CD4-positive, alpha-beta memory T cell (primary cell): ENCODE measurements around the gene CRACR2B. TPM values are rescaled to one million over a fixed set of nuclear protein-coding genes. Genes with fewer than 3 reads are reported as not detected.

Experiments used
- CTCF ChIA-PET: fragments of 350-600 bp; sonication (Branson Sonifier 250); formaldehyde crosslinking; loops from one replicate; lab custom pipeline; 2021; ENCODE audit warnings: inconsistent platforms; ENCODE audit not compliant: partially characterized antibody; lab: Charles Lee
- POLR2A ChIA-PET: fragments of 350-600 bp; sonication (Branson Sonifier 250); formaldehyde crosslinking; loops from one replicate; lab custom pipeline; 2021; ENCODE audit not compliant: partially characterized antibody; lab: Charles Lee
- DNase-seq, 5 donors: peaks; one replicate each; pipeline versions ENCODE4 v3.0.0 to v3.0.0-alpha.2; 2020 to 2022; ENCODE audit warnings: mixed read lengths in 1 of 5
- H3K27ac ChIP-seq: one replicate; pipeline ENCODE4 v1.7.0; 2013; ENCODE audit warnings: low read depth, low read length
- H3K27me3 ChIP-seq: 2 replicates; pipeline ENCODE4 v1.7.0; 2013; ENCODE audit warnings: mild to moderate bottlenecking, low read length, moderate library complexity; ENCODE audit not compliant: insufficient read depth
- H3K36me3 ChIP-seq: 2 replicates; pipeline ENCODE4 v1.7.0; 2013; ENCODE audit warnings: mild to moderate bottlenecking, low read length, moderate library complexity; ENCODE audit not compliant: insufficient read depth
- H3K4me1 ChIP-seq: 2 replicates; pipeline ENCODE4 v1.7.0; 2013; ENCODE audit warnings: mild to moderate bottlenecking, low read length, moderate library complexity; ENCODE audit not compliant: insufficient read depth
- H3K4me3 ChIP-seq, 2 donors: one replicate each; pipeline ENCODE4 v1.7.0; 2013; ENCODE audit warnings: low read length in 2 of 2, mild to moderate bottlenecking in 1 of 2
- H3K9me3 ChIP-seq, 2 donors: one replicate each; pipeline ENCODE4 v1.7.0; 2013; ENCODE audit warnings: low read length in 2 of 2, control low read depth in 1 of 2; ENCODE audit not compliant: control insufficient read depth in 1 of 2
- H3K27ac Mint-ChIP-seq, 7 donors: one replicate each; pipeline ENCODE4 v1.8.0; 2020 to 2021; ENCODE audit warnings: mixed read lengths in 7 of 7, mild to moderate bottlenecking in 6 of 7, inconsistent platforms in 3 of 7, moderate library complexity in 3 of 7
- H3K27me3 Mint-ChIP-seq, 2 donors: one replicate each; pipeline ENCODE4 v1.8.0; 2020 to 2021; ENCODE audit warnings: mixed read lengths in 2 of 2
- H3K36me3 Mint-ChIP-seq, 2 donors: one replicate each; pipeline ENCODE4 v1.8.0; 2020 to 2021; ENCODE audit warnings: mixed read lengths in 2 of 2, inconsistent platforms in 1 of 2, mild to moderate bottlenecking in 1 of 2
- H3K4me1 Mint-ChIP-seq, 4 donors: one replicate each; pipeline ENCODE4 v1.8.0; 2020 to 2021; ENCODE audit warnings: mixed read lengths in 4 of 4, mild to moderate bottlenecking in 1 of 4
- H3K4me3 Mint-ChIP-seq, 8 donors: one replicate each; pipeline ENCODE4 v1.8.0; 2020 to 2021; ENCODE audit warnings: mixed read lengths in 8 of 8, mild to moderate bottlenecking in 7 of 8, moderate library complexity in 6 of 8, inconsistent platforms in 3 of 8
- H3K9me3 Mint-ChIP-seq, 8 donors: one replicate each; pipeline ENCODE4 v1.8.0; 2020 to 2021; ENCODE audit warnings: mixed read lengths in 8 of 8, mild to moderate bottlenecking in 5 of 8, inconsistent platforms in 3 of 8, moderate library complexity in 1 of 8
- intact Hi-C: fragments of 100-400 bp; cut with micrococcal nuclease; formaldehyde crosslinking; loops from one replicate; pipeline ENCODE4 v1.15.1; 2023
- polyA plus RNA-seq, 2 donors: library from polyadenylated mRNA; unstranded; fragments of 300-500 nt; fragmentation: Illumina TruSeq; gene quantifications; one replicate each; pipeline ENCODE4 v1.2.3, GENCODE V29; 2021
- total RNA-seq, 2 experiments: library from RNA; stranded (reverse); gene quantifications; one replicate each; pipeline ENCODE4 v1.2.3, GENCODE V29; 2021

CRACR2B gene
- total and polyA plus RNA-seq, 4 experiments from 2014 or later: 0.55 TPM; not detected in 3

- H3K36me3 ChIP-seq: no peaks in the 10 kb centered on the region
- Mint-ChIP-seq H3K27me3 (no peaks in the 10 kb centered on the region), H3K4me1 (no peaks in the 10 kb centered on the region), H3K27ac (no peak overlapping the region), H3K36me3 (no peaks in the 10 kb centered on the region), H3K4me3 (no peak overlapping the region), H3K9me3 (no peaks in the 10 kb centered on the region)
- intact Hi-C loops: no loop called here
- H3K27me3 ChIP-seq: no peaks in the 10 kb centered on the region
- no peak overlapping the region for H3K4me3 ChIP-seq
- DNase-seq: no peak
- H3K4me1 ChIP-seq: no peaks in the 10 kb centered on the region
- ChIA-PET POLR2A (no interaction called here), CTCF (no interaction called here)
- no peaks in the 10 kb centered on the region for H3K9me3 ChIP-seq
- no peak overlapping the region for H3K27ac ChIP-seq
These were observed 37.2 kb downstream of the CRACR2B start for GRCh38 chr11:864898-865297.

- Mint-ChIP-seq H3K9me3 (no peaks in the 10 kb centered on the region), H3K36me3 (no peaks in the 10 kb centered on the region), H3K27ac (no peak overlapping the region), H3K4me1 (no peaks in the 10 kb centered on the region), H3K27me3 (no peaks in the 10 kb centered on the region), H3K4me3 (no peak overlapping the region)
- intact Hi-C loops: no loop called here
- Histone ChIP-seq H3K36me3 (no peaks in the 10 kb centered on the region), H3K27ac (no peak overlapping the region), H3K4me3 (no peak overlapping the region), H3K27me3 (no peaks in the 10 kb centered on the region), H3K4me1 (no peaks in the 10 kb centered on the region), H3K9me3 (no peaks in the 10 kb centered on the region)
- CTCF ChIA-PET: no interaction called here
- POLR2A ChIA-PET: no interaction called here
- no peak for DNase-seq
These were observed 38.0 kb downstream of the CRACR2B start for GRCh38 chr11:865462-866430.

- ChIA-PET CTCF (no interaction called here), POLR2A (no interaction called here)
- DNase-seq: no peak
- H3K27me3 Mint-ChIP-seq: no peaks in the 10 kb centered on the region
- H3K27ac Mint-ChIP-seq: no peak overlapping the region
- no peaks in the 10 kb centered on the region for H3K36me3 Mint-ChIP-seq
- Histone ChIP-seq H3K27ac (no peak overlapping the region), H3K4me1 (no peaks in the 10 kb centered on the region), H3K36me3 (no peaks in the 10 kb centered on the region), H3K4me3 (no peak overlapping the region), H3K27me3 (no peaks in the 10 kb centered on the region), H3K9me3 (no peaks in the 10 kb centered on the region)
- H3K9me3 Mint-ChIP-seq: no peaks in the 10 kb centered on the region
- no peaks in the 10 kb centered on the region for H3K4me1 Mint-ChIP-seq
- no peak overlapping the region for H3K4me3 Mint-ChIP-seq
- intact Hi-C loops: no loop called here
These were observed 38.8 kb downstream of the CRACR2B start for GRCh38 chr11:866481-866880.

- no peaks in the 10 kb centered on the region for H3K36me3 ChIP-seq
- Mint-ChIP-seq H3K4me1 (no peaks in the 10 kb centered on the region), H3K4me3 (no peak overlapping the region), H3K36me3 (peaks cover 0 to 3% of the 10 kb centered on the region in 2 donors), H3K27me3 (no peaks in the 10 kb centered on the region), H3K9me3 (no peaks in the 10 kb centered on the region), H3K27ac (no peak overlapping the region)
- no peak for DNase-seq
- ChIA-PET POLR2A (interaction anchor here (0.6 kb wide), 1 partner anchor 9 kb away, joined by 3 read pairs; no protein-coding TSS in a partner anchor), CTCF (no interaction called here)
- no peaks in the 10 kb centered on the region for H3K4me1 ChIP-seq
- intact Hi-C loops: no loop called here
- H3K27ac ChIP-seq: no peak overlapping the region
- no peaks in the 10 kb centered on the region for H3K27me3 ChIP-seq
- H3K9me3 ChIP-seq: no peaks in the 10 kb centered on the region
- no peak overlapping the region for H3K4me3 ChIP-seq
These were observed 40.2 kb downstream of the CRACR2B start for GRCh38 chr11:867856-868358.

- ChIA-PET POLR2A (interaction anchor here (0.6 kb wide), 1 partner anchor 8 kb away, joined by 3 read pairs; no protein-coding TSS in a partner anchor), CTCF (no interaction called here)
- H3K4me1 ChIP-seq: no peaks in the 10 kb centered on the region
- no peaks in the 10 kb centered on the region for H3K9me3 ChIP-seq
- no peaks in the 10 kb centered on the region for H3K9me3 Mint-ChIP-seq
- intact Hi-C loops: no loop called here
- H3K4me3 Mint-ChIP-seq: no peak overlapping the region
- H3K27ac Mint-ChIP-seq: no peak overlapping the region
- H3K4me1 Mint-ChIP-seq: no peaks in the 10 kb centered on the region
- peaks cover 3% of the 10 kb centered on the region in 2 donors for H3K36me3 Mint-ChIP-seq
- H3K27me3 ChIP-seq: no peaks in the 10 kb centered on the region
- no peak overlapping the region for H3K27ac ChIP-seq
- no peak overlapping the region for H3K4me3 ChIP-seq
- no peaks in the 10 kb centered on the region for H3K36me3 ChIP-seq
- no peaks in the 10 kb centered on the region for H3K27me3 Mint-ChIP-seq
- no peak for DNase-seq
These were observed 40.7 kb downstream of the CRACR2B start for GRCh38 chr11:868394-868793.

- H3K27me3 Mint-ChIP-seq: no peaks in the 10 kb centered on the region
- H3K27me3 ChIP-seq: no peaks in the 10 kb centered on the region
- intact Hi-C loops: no loop called here
- H3K4me1 ChIP-seq: no peaks in the 10 kb centered on the region
- no peak overlapping the region for H3K4me3 ChIP-seq
- no peaks in the 10 kb centered on the region for H3K36me3 ChIP-seq
- H3K27ac ChIP-seq: no peak overlapping the region
- no peaks in the 10 kb centered on the region for H3K9me3 Mint-ChIP-seq
- ChIA-PET CTCF (no interaction called here), POLR2A (interaction anchor here (0.6 kb wide), 1 partner anchor 8 kb away, joined by 3 read pairs; no protein-coding TSS in a partner anchor)
- H3K27ac Mint-ChIP-seq: no peak overlapping the region
- no peak for DNase-seq
- no peaks in the 10 kb centered on the region for H3K9me3 ChIP-seq
- H3K4me1 Mint-ChIP-seq: no peaks in the 10 kb centered on the region
- peaks cover 6 to 7% of the 10 kb centered on the region in 2 donors for H3K36me3 Mint-ChIP-seq
- H3K4me3 Mint-ChIP-seq: no peak overlapping the region
These were observed 41.1 kb downstream of the CRACR2B start for GRCh38 chr11:868802-869201.

- H3K36me3 ChIP-seq: no peaks in the 10 kb centered on the region
- POLR2A ChIA-PET: no interaction called here
- CTCF ChIA-PET: no interaction called here
- Mint-ChIP-seq H3K9me3 (no peaks in the 10 kb centered on the region), H3K27ac (no peak overlapping the region), H3K4me1 (no peaks in the 10 kb centered on the region), H3K36me3 (peaks cover 7 to 8% of the 10 kb centered on the region in 2 donors), H3K4me3 (no peak overlapping the region), H3K27me3 (no peaks in the 10 kb centered on the region)
- H3K27me3 ChIP-seq: no peaks in the 10 kb centered on the region
- H3K9me3 ChIP-seq: no peaks in the 10 kb centered on the region
- intact Hi-C loops: no loop called here
- H3K27ac ChIP-seq: no peak overlapping the region
- DNase-seq: no peak
- H3K4me1 ChIP-seq: no peaks in the 10 kb centered on the region
- no peak overlapping the region for H3K4me3 ChIP-seq
These were observed 41.8 kb downstream of the CRACR2B start for GRCh38 chr11:869399-870126.
